Stimulated activated CD8-positive, alpha-beta memory T cell treated with anti-CD3 and anti-CD28 coated beads, Interleukin-7, amount 100 ng/mL, for 24 hours (primary cell): ENCODE results near the gene STON2.
"Not testable (repeated sequence)": the region's sequence is repeated elsewhere in the genome, so short reads cannot be mapped to it uniquely, and the experiment has no call there.

Experiments used
- DNase-seq: peaks from one replicate; pipeline ENCODE4 v3.0.0-alpha.2; 2020; ENCODE audit warnings: low read depth

Gene STON2

GRCh38 chr14:81265636-81266169, 134.4 kb downstream of the STON2 start:
- no peak for DNase-seq

- DNase-seq: no peak
These were observed 135.5 kb downstream of the STON2 start for GRCh38 chr14:81264671-81265070.

GRCh38 chr14:81263777-81264410, 136.2 kb downstream of the STON2 start:
- DNase-seq: no peak

GRCh38 chr14:81261176-81261575, 138.9 kb downstream of the STON2 start:
- DNase-seq: no peak

- no peak for DNase-seq
These were observed 139.4 kb downstream of the STON2 start for GRCh38 chr14:81260732-81261131.

- DNase-seq: no peak
These were observed 143.7 kb downstream of the STON2 start for GRCh38 chr14:81256289-81256960.

GRCh38 chr14:81252278-81252677, 147.8 kb downstream of the STON2 start:
- DNase-seq: no peak

DNA sequence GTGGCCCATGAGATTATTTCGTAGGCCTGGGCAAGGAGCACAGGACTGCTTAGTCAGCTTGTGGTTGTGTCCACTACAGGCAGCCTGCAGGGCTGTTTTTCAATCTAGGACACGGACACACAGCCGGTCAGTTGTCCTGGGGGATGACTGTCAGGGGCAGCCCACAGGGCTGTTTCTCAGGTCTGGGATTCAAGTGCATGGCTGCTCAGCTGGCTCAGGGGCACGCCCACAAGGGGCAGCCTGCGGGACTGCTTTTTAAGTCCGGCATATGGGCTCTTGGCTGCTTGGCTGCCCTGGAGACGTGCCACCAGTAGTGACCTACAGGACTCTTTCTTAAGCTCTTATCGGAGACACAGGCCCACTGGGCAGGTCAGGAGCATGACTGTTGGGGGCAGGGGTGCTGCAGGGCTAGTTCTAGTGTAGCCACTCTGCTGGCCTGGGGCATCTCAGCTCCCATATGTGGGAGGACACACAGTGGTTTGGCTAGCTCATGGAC, 152.8 kb downstream of the STON2 start:
- DNase-seq: no peak

DNA sequence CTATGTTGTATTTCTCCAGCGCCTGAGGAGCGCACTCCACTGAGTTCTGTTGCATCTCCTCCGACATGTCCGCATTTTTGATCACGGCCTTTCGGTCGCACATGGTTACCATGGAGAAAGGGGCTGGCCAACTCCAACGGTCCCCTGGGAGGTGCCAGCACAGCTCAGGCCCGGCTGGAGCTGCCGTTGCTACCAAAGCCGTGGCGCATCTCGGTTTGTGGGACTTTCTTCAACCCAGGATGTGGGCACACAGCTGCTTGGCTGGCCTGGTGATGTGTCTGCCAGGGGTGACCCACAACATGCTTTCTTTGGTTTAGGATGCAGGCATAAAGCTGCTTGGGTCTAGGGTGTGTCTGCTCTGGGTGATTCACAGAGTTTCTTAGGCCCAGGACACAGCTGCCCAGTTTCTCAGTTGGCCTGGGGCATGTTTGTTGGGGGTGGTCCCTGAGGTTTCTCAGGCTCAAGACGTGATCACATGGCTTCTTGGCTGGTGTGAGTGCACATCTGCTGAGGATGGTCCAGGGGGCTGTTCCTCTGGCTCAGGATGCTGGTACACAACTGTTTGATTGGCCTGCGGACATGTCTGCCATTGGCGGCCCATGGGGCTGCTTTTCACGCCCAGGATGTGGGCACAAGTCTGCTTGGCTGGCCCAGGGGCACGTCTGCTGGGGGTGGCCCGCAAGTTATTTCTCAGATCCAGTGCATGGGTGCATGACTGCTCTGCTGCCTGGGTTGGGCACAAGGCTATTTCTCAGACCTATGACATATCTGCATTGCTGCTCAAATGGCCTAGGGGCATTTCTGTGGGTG, 153.5 kb downstream of the STON2 start:
- no peak for DNase-seq

- DNase-seq: no peak
These were observed 154.4 kb downstream of the STON2 start for GRCh38 chr14:81245771-81246170.

- not testable (repeated sequence) for DNase-seq
These were observed 155.7 kb downstream of the STON2 start for GRCh38 chr14:81244431-81244830.

- DNase-seq: no peak
These were observed 156.6 kb downstream of the STON2 start for GRCh38 chr14:81243499-81243898.

- not testable (repeated sequence) for DNase-seq
These were observed 163.3 kb downstream of the STON2 start for GRCh38 chr14:81236849-81237248.

GRCh38 chr14:81236138-81236537, 164.0 kb downstream of the STON2 start:
- DNase-seq: no peak

DNA sequence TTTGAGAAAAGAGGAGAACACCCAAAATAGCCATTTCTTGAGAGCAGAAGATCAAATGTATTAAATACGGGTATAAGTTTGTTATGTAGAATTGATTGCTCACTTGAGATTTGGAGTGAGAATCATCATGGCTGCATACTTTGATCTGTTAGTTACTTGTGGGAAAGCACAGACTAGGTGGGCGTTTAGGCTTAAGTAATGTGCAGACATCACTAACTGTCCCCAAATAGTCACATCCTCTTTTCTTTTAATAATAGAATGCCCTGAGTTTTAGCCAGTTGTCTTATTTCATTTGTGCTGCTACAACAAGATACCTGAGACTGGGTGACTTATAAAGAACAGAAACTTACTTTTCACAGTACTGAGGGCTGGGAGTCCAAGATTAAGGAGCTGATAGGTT, 165.0 kb downstream of the STON2 start:
- no peak for DNase-seq

- DNase-seq: no peak
These were observed 165.8 kb downstream of the STON2 start for GRCh38 chr14:81234278-81234677.

GRCh38 chr14:81233615-81234014, 166.5 kb downstream of the STON2 start:
- DNase-seq: no peak

DNA sequence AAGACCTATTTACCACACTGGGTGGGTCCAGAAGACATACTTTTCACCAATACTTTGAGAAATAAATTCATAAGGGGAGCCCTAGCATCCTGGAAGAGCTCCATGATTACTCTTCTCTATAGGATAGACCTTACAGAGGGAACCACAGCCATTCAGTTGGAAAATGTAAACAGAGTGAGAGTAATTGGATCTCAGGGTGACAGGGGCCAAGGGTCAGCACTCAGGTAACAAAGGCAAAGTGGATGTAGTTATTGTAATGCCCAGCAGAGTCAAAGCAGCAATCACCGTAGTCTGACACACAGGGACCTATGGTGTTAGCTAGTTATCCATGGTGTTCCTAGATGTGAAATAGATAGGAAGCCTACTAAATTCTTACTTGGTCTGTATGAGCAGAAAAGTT, 168.6 kb downstream of the STON2 start:
- no peak for DNase-seq

DNA sequence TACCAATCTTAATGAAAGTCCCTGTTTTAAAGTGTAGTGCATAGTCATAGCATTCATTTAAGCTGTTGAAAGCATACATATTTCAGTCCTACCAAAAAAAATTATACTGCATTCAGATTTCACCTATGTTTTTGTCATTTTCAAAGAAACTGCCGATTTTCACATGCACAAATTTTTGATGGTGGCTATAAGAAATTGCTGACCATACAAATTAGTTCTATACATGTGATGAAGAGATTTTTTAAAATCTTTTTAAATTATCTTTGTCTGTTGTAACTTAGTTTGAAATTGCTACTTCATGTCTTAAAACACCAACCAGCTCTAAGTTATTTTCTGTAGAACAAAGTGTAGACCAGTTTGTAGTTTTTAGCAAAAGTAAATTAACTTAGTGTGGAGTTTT, 175.9 kb downstream of the STON2 start:
- no peak for DNase-seq

DNA sequence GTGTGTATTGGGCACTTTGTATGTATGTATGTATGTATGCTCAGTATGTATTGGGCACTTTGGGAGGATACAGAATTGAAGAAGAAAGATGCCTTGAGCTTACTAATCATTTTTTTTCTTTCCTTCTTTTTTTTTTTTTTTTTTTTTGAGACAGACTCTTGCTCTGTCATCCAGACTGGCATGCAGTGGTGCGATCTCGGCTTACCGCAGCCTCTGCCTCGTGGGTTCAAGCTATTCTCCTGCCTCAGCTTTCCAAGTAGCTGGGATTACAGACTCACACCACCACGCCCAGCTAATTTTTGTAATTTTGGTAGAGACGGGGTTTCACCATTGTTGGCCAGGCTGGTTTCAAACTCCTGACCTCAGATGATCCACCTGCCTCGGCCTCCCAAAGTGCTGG, 176.3 kb downstream of the STON2 start:
- DNase-seq: not testable (repeated sequence)

- DNase-seq: no peak
These were observed 177.4 kb downstream of the STON2 start for GRCh38 chr14:81222691-81223090.

DNA sequence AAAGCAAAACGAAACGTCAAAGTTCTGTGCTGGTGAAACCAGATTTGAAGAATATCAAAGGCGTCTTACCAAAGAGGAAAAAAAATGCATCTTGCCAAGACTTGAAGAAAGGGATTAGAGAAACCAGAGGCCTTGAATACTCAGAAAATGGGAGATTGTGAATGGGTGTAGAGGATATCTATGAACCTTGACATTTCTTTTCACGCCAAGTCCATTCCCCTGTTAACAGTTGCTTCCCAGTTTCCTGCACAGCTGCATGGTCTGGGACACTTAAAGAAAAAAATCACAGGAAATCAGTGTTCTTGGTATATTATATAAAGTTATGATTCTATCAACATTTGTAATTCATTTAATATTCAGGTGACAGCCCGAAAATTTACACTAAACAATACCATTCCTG, 178.0 kb downstream of the STON2 start:
- no peak for DNase-seq
